Upper lobe of right lung (tissue), 1 donor: Measurements from ENCODE around the gene AGAP2. TPM values are rescaled to one million over a fixed set of nuclear protein-coding genes. Genes with fewer than 3 reads are reported as not detected.

ENCODE experiments used
- ATAC-seq: fragments of 200-7000 bp; cut with Tn5 transposase; one replicate; pipeline ENCODE4 v1.9.1; 2020; ENCODE audit warnings: mild to moderate bottlenecking, moderate library complexity
- DNase-seq: peaks from one replicate; pipeline ENCODE4 v3.0.0-alpha.2; 2020
- H3K27ac ChIP-seq: fragments of 200-600 bp; one replicate; pipeline ENCODE4 v1.8.0; 2022
- H3K27me3 ChIP-seq: fragments of 200-600 bp; one replicate; pipeline ENCODE4 v1.8.0; 2022; ENCODE audit warnings: mild to moderate bottlenecking
- H3K36me3 ChIP-seq: fragments of 200-600 bp; one replicate; pipeline ENCODE4 v1.8.0; 2022
- H3K4me1 ChIP-seq: fragments of 200-600 bp; one replicate; pipeline ENCODE4 v1.8.0; 2022
- H3K4me3 ChIP-seq: fragments of 200-600 bp; one replicate; pipeline ENCODE4 v1.8.0; 2022; ENCODE audit warnings: mild to moderate bottlenecking
- H3K9me3 ChIP-seq: fragments of 200-600 bp; one replicate; pipeline ENCODE4 v1.8.0; 2022
- CTCF ChIP-seq: fragments of 200-600 bp; IDR thresholded peaks from one replicate; pipeline ENCODE4 v1.8.0; 2022; ENCODE audit warnings: antibody characterized with exemption
- intact Hi-C: fragments of 100-400 bp; cut with DNase I; formaldehyde crosslinking; loops from one replicate; pipeline ENCODE4 v1.11.0; 2022
- total RNA-seq: library from RNA; stranded (reverse); fragmentation: NEBNext Ultra II Directional; extraction: Animal tissue kit (Norgen Biotek cat#: 25700); gene quantifications from one replicate; pipeline ENCODE4 v1.2.1, GENCODE V29; 2021
- donor health status: DM: no; HTN: yes; CAD: no; lungs with severe emphysema.

AGAP2 gene
- total RNA-seq, 1 donor from 2014 or later = 5.4 TPM

- no peak for ATAC-seq
- intact Hi-C loops = no loop called here
- no peak for DNase-seq
- no peak overlapping the region for H3K27ac ChIP-seq
- H3K9me3 ChIP-seq = no peaks in the 10 kb centered on the region
- H3K27me3 ChIP-seq = peaks cover 54% of the 10 kb centered on the region
- no peak overlapping the region for H3K4me3 ChIP-seq
- H3K36me3 ChIP-seq = no peaks in the 10 kb centered on the region
- H3K4me1 ChIP-seq = peaks cover 4% of the 10 kb centered on the region
- no peak for TF ChIP-seq CTCF
Measured at GRCh38 chr12:57739387-57739786, 845 bp upstream of the AGAP2 start.

- ATAC-seq = no peak
- H3K9me3 ChIP-seq = no peaks in the 10 kb centered on the region
- H3K27me3 ChIP-seq = peaks cover 61% of the 10 kb centered on the region
- intact Hi-C loops = no loop called here
- no peak for TF ChIP-seq CTCF
- no peaks in the 10 kb centered on the region for H3K4me1 ChIP-seq
- no peak for DNase-seq
- H3K4me3 ChIP-seq = peak overlapping the region; percentile 23
- H3K27ac ChIP-seq = no peak overlapping the region
- no peaks in the 10 kb centered on the region for H3K36me3 ChIP-seq
Measured at GRCh38 chr12:57737467-57738460, 778 bp downstream of the AGAP2 start.

GRCh38 chr12:57736741-57737466 is 1.6 kb downstream of the AGAP2 start:
- Histone ChIP-seq H3K36me3 (no peaks in the 10 kb centered on the region), H3K27me3 (peaks cover 61% of the 10 kb centered on the region), H3K4me1 (no peaks in the 10 kb centered on the region), H3K27ac (no peak overlapping the region), H3K9me3 (no peaks in the 10 kb centered on the region), H3K4me3 (no peak overlapping the region)
- ATAC-seq (no peak), DNase-seq (no peak)
- no peak for TF ChIP-seq CTCF
- intact Hi-C loops = no loop called here

GRCh38 chr12:57735952-57736740 is 2.4 kb downstream of the AGAP2 start:
- ATAC-seq (no peak), DNase-seq (no peak)
- peak; percentile 12 for TF ChIP-seq CTCF
- H3K27me3 ChIP-seq = peaks cover 61% of the 10 kb centered on the region
- H3K4me1 ChIP-seq = no peaks in the 10 kb centered on the region
- no peaks in the 10 kb centered on the region for H3K36me3 ChIP-seq
- H3K9me3 ChIP-seq = no peaks in the 10 kb centered on the region
- no peak overlapping the region for H3K4me3 ChIP-seq
- intact Hi-C loops = no loop called here
- H3K27ac ChIP-seq = no peak overlapping the region

GRCh38 chr12:57735198-57735855 is 3.2 kb downstream of the AGAP2 start:
- Histone ChIP-seq H3K27me3 (peaks cover 56% of the 10 kb centered on the region), H3K4me1 (no peaks in the 10 kb centered on the region), H3K4me3 (no peak overlapping the region), H3K36me3 (no peaks in the 10 kb centered on the region), H3K9me3 (no peaks in the 10 kb centered on the region), H3K27ac (no peak overlapping the region)
- intact Hi-C loops = no loop called here
- no peak for TF ChIP-seq CTCF
- ATAC-seq (no peak), DNase-seq (no peak)
